Measurements from ENCODE around the gene HDAC4. TPM values are rescaled to one million over a fixed set of nuclear protein-coding genes. Genes with fewer than 3 reads are reported as not detected.

The HDAC4 gene
- total and polyA plus RNA-seq, 7 donors: 7.9 to 329 (median 129) TPM

DNA sequence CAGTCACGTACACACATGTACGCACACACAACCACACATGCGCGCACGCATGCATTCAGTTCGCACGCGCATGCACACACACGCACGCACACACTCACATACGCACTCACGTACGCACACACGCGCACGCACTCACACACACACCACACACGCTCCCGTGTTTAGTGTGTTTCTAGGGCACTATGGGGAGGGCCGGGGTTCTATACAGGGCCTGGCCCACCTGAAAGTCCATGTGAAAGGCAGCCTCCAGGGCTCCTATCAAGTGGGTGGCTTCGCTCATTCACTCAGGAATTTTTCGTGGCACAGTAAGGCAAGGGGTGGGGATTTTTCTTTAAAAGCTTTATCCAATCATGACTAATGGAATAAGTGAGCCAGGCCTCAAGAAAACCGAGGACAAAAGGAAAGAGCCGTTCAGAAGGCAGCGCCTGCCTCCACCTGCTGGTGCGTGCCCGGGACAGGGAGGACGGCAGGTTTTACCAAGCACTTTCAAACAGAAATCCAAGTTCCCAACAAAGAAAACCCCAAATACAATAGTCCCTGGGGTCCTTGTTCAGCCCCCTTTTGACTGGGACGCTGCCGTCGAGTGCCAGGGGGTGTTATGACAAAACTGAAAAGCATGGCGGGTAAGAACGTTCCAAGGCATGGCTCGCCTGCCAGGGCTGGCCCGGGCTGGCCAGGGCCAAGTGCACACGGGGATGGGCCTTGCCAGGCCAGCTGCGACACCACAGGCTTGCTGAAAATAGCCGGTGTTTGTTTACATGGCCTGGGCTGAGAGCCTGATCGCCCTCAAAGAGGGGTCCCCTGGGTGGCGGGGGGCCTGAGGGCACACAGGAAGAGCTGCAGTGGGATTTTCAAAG lies 110.0 kb downstream of the HDAC4 start:
- Histone ChIP-seq H3K27me3 (ENCODE audit: insufficient read depth in 3 of 3, low read length in 2 of 3) (no peaks in the 10 kb centered on the region), H3K9me3 (no peaks in the 10 kb centered on the region), H3K36me3 (ENCODE audit: insufficient read depth in 1 of 2, low read depth in 1 of 2) (no peaks in the 10 kb centered on the region), H3K4me1 (peaks cover 92% of the 10 kb centered on the region), H3K4me3 (peak overlapping the region; percentile 21), H3K27ac (peak overlapping the region; percentile 97)
- DNase-seq (peak; percentile 78 to 93), ATAC-seq (peak; percentile 83 to 96 (median 84))
- TF ChIP-seq CTCF (IDR thresholded peaks at IDR 0.05): no peak
- intact Hi-C loops (cut with DNase I): no loop called here
- WGBS, 3 donors: 61 to 73% (median 64%) methylated on average over 39 of the region's 39 CpGs

DNA sequence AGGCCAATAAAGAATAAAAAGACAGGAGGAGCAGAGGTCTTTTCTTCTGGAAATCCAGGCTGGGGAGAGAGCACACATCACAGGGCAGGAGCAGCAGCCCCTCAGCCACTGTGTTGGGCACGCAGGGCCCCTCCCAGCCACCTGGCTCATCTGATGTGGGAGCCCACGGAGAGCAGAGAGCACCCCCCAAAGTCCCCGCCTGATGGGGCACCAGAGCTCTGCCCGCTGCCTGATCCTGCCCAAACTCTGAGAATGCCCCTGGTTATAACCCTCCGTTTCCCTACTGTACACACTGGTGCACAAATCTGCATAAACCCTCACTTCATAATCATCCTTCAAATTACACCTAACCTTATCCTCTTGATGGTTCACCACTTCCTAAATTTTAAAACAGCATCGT lies 111.3 kb downstream of the HDAC4 start:
- WGBS, 3 donors: 71 to 86% (median 78%) methylated on average over 6 of the region's 6 CpGs
- TF ChIP-seq CTCF (IDR thresholded peaks at IDR 0.05): no peak
- intact Hi-C loops (cut with DNase I): no loop called here
- Histone ChIP-seq H3K27ac (peak overlapping the region; percentile 97), H3K4me1 (peaks cover 100% of the 10 kb centered on the region), H3K36me3 (ENCODE audit: insufficient read depth in 1 of 2, low read depth in 1 of 2) (no peaks in the 10 kb centered on the region), H3K4me3 (no peak overlapping the region), H3K9me3 (no peaks in the 10 kb centered on the region), H3K27me3 (ENCODE audit: insufficient read depth in 3 of 3, low read length in 2 of 3) (no peaks in the 10 kb centered on the region)
- DNase-seq (no peak), ATAC-seq (no peak)

DNA sequence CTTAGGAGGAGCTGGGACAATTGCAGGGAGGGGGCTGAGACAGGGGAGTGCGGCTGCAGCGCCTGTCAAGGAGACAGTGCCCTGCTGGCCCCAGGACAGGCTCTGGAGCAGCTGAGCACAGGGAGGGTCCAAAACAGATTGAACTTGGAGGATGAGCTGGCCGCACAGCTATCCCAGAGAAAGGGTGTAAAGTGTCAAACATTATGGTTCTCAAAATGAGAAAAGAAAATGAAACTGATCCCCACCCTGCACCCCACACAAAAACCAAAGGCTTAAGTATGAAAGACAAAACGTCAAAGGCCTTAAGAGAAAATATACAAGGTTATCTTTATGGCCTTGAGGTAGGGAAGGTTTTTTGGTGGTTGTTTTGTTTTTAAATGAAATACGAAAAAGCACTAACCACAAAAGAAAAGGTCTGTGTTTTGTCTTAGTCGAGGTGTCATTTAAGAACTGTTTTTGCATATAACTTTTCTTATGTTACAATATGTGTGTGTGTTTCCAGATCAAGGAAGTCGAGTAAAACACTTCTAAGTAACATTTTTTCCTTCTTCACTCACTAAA lies 111.8 kb downstream of the HDAC4 start:
- Histone ChIP-seq H3K36me3 (ENCODE audit: insufficient read depth in 1 of 2, low read depth in 1 of 2) (peaks cover 0 to 2% of the 10 kb centered on the region in 2 donors), H3K4me3 (peak overlapping the region; percentile 23), H3K27me3 (ENCODE audit: insufficient read depth in 3 of 3, low read length in 2 of 3) (no peaks in the 10 kb centered on the region), H3K4me1 (peaks cover 100% of the 10 kb centered on the region), H3K27ac (peak overlapping the region; percentile 97), H3K9me3 (no peaks in the 10 kb centered on the region)
- peak in 1 of 2 donors; percentile 66 for DNase-seq
- peak in 1 of 4 donors; percentile 18 for ATAC-seq
- intact Hi-C loops (cut with DNase I): no loop called here
- WGBS, 3 donors: 27 to 41% (median 39%) methylated on average over 7 of the region's 7 CpGs
- TF ChIP-seq CTCF (IDR thresholded peaks at IDR 0.05): no peak

DNA sequence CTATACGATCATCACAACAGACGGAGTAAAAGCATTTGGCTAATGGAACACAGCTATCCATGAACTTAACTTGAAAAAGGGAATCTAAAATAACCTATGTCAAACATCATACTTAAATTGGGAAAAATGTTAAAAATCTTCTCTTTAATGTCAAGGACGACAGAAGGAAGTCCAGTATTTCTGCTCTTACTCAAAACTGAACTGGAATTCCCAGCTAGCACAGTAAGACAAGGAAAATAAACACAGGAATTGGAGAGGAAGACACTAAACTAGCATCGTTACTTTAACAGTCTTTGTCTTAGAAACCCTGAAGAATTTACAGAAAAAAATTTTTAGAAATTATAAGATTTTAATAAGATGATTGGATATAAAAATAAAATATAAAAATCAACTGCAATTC lies 112.6 kb downstream of the HDAC4 start:
- H3K4me3 ChIP-seq: peak overlapping the region; percentile 23
- ATAC-seq: no peak
- peak overlapping the region; percentile 97 for H3K27ac ChIP-seq
- peaks cover 100% of the 10 kb centered on the region for H3K4me1 ChIP-seq
- no peaks in the 10 kb centered on the region for H3K9me3 ChIP-seq
- TF ChIP-seq CTCF (IDR thresholded peaks at IDR 0.05): no peak
- H3K27me3 ChIP-seq (ENCODE audit: insufficient read depth in 3 of 3, low read length in 2 of 3): no peaks in the 10 kb centered on the region
- intact Hi-C loops (cut with DNase I): no loop called here
- no peak for DNase-seq
- H3K36me3 ChIP-seq (ENCODE audit: insufficient read depth in 1 of 2, low read depth in 1 of 2): peaks cover 0 to 8% of the 10 kb centered on the region in 2 donors
- WGBS, 3 donors: 47 to 80% (median 61%) methylated on average over 4 of the region's 4 CpGs

Data from psoas muscle (tissue), 8 donors.